GM19351 (cell line): ENCODE results near the gene TNFSF13.

Experiments used
- ATAC-seq: cut with Tn5 transposase; IDR thresholded peaks from one replicate; pipeline ENCODE4 v1.9.1; 2021; ENCODE audit warnings: mild to moderate bottlenecking, moderate library complexity; ENCODE audit not compliant: unreplicated experiment

TNFSF13 gene

GRCh38 chr17:7574176-7574953, 15.8 kb downstream of the TNFSF13 start:
- ATAC-seq = no peak

- ATAC-seq = no peak
Measured at GRCh38 chr17:7575481-7575883, 16.9 kb downstream of the TNFSF13 start.

- ATAC-seq = no peak
Measured at GRCh38 chr17:7575959-7576358, 17.4 kb downstream of the TNFSF13 start.

GRCh38 chr17:7576432-7576937, 17.9 kb downstream of the TNFSF13 start:
- ATAC-seq = no peak

- ATAC-seq = no peak
Measured at GRCh38 chr17:7577327-7578199, 19.0 kb downstream of the TNFSF13 start.

GRCh38 chr17:7579001-7579833, 20.7 kb downstream of the TNFSF13 start, which contains the start of gene CD68:
Gene CD68 (plus strand): TSS chr17:7579638. CDS start chr17:7579678, 40 bp downstream.
- peak; percentile 52 for ATAC-seq

GRCh38 chr17:7579834-7580603, 21.5 kb downstream of the TNFSF13 start:
- ATAC-seq = no peak

GRCh38 chr17:7580604-7581575, 22.3 kb downstream of the TNFSF13 start:
- no peak for ATAC-seq

GRCh38 chr17:7582396-7583252, 24.1 kb downstream of the TNFSF13 start:
- ATAC-seq = no peak

- ATAC-seq = peak; percentile 58
Measured at GRCh38 chr17:7583253-7584109, 24.9 kb downstream of the TNFSF13 start, which contains the start of gene MPDU1. Gene MPDU1 (plus strand): TSS chr17:7583852. CDS start chr17:7583863, 11 bp downstream.

- ATAC-seq = no peak
Measured at GRCh38 chr17:7586673-7587419, 28.3 kb downstream of the TNFSF13 start.

GRCh38 chr17:7587420-7588151, 29.0 kb downstream of the TNFSF13 start:
- no peak for ATAC-seq

- ATAC-seq = no peak
Measured at GRCh38 chr17:7588553-7589203, 30.1 kb downstream of the TNFSF13 start.

- no peak for ATAC-seq
Measured at GRCh38 chr17:7589204-7589868, 30.8 kb downstream of the TNFSF13 start.
